ENCODE results near the gene TASP1. TPM values are rescaled to one million over a fixed set of nuclear protein-coding genes. Genes with fewer than 3 reads are reported as not detected.

The TASP1 gene
- total RNA-seq, 4 donors from 2014 or later, result 3.0 to 18.1 (median 12.9) TPM

GRCh38 chr20:13580707-13581106, 58.0 kb downstream of the TASP1 start:
- no peak overlapping the region for H3K4me3 ChIP-seq
- H3K9me3 ChIP-seq, result no peaks in the 10 kb centered on the region
- WGBS, 2 donors (ENCODE audit: low coverage in 1 of 2), result 95 to 99% methylated on average over 5 of the region's 5 CpGs
- no peak for DNase-seq
- peaks cover 0 to 15% (median 6%) of the 10 kb centered on the region in 4 donors for H3K36me3 ChIP-seq
- intact Hi-C loops (cut with DNase I; ENCODE audit: low total_unique reads) (no loop called here), in situ Hi-C loops (cut with MboI; ENCODE audit: low pct_ligation_motif_present in 1 of 4, low pct_unique_long_range_greater_than_20kb in 1 of 4, low sequenced_read_pairs in 3 of 4) (no loop called here)
- H3K27me3 ChIP-seq, result no peaks in the 10 kb centered on the region
- no peak overlapping the region for H3K27ac ChIP-seq
- TF ChIP-seq POLR2AphosphoS5 (IDR thresholded peaks at IDR 0.05), result no peak
- no peak for TF ChIP-seq POLR2A (IDR thresholded peaks at IDR 0.05)
- TF ChIP-seq CTCF (IDR thresholded peaks at IDR 0.05), result no peak
- no peak for TF ChIP-seq EP300 (IDR thresholded peaks at IDR 0.05; ENCODE audit: low read depth)
- H3K4me1 ChIP-seq, result no peaks in the 10 kb centered on the region

GRCh38 chr20:13574071-13574470, 64.7 kb downstream of the TASP1 start:
- Histone ChIP-seq H3K27ac (no peak overlapping the region), H3K4me3 (no peak overlapping the region), H3K27me3 (no peaks in the 10 kb centered on the region), H3K36me3 (peaks cover 0 to 1% (median 0%) of the 10 kb centered on the region in 4 donors), H3K4me1 (no peaks in the 10 kb centered on the region), H3K9me3 (no peaks in the 10 kb centered on the region)
- intact Hi-C loops (cut with DNase I; ENCODE audit: low total_unique reads), result no loop called here
- DNase-seq, result no peak
- in situ Hi-C loops (cut with MboI; ENCODE audit: low pct_ligation_motif_present in 1 of 4, low pct_unique_long_range_greater_than_20kb in 1 of 4, low sequenced_read_pairs in 3 of 4), result loop anchor here in 1 of 4 donors (25.0 kb wide), 1 partner anchor 462 kb away; no protein-coding TSS in a partner anchor
- TF ChIP-seq CTCF (IDR thresholded peaks at IDR 0.05) (no peak), POLR2A (IDR thresholded peaks at IDR 0.05) (no peak), EP300 (IDR thresholded peaks at IDR 0.05; ENCODE audit: low read depth) (no peak)
- 81 to 95% methylated on average over 2 of the region's 2 CpGs for WGBS, 2 donors (ENCODE audit: low coverage in 1 of 2)

GRCh38 chr20:13571662-13572061, 67.1 kb downstream of the TASP1 start:
- H3K4me3 ChIP-seq, result no peak overlapping the region
- in situ Hi-C loops (cut with MboI; ENCODE audit: low pct_ligation_motif_present in 1 of 4, low pct_unique_long_range_greater_than_20kb in 1 of 4, low sequenced_read_pairs in 3 of 4), result loop anchor here in 1 of 4 donors (25.0 kb wide), 1 partner anchor 459 kb away; no protein-coding TSS in a partner anchor

GRCh38 chr20:13567663-13568062, 71.1 kb downstream of the TASP1 start:
- 75 to 85% methylated on average over 3 of the region's 3 CpGs for WGBS, 2 donors (ENCODE audit: low coverage in 1 of 2)
- in situ Hi-C loops (cut with MboI; ENCODE audit: low pct_ligation_motif_present in 1 of 4, low pct_unique_long_range_greater_than_20kb in 1 of 4, low sequenced_read_pairs in 3 of 4) (loop anchor here in 1 of 4 donors (25.0 kb wide), 1 partner anchor 455 kb away; no protein-coding TSS in a partner anchor), intact Hi-C loops (cut with DNase I; ENCODE audit: low total_unique reads) (no loop called here)
- Histone ChIP-seq H3K27ac (no peak overlapping the region), H3K27me3 (no peaks in the 10 kb centered on the region), H3K9me3 (no peaks in the 10 kb centered on the region), H3K4me1 (no peaks in the 10 kb centered on the region), H3K36me3 (no peaks in the 10 kb centered on the region), H3K4me3 (no peak overlapping the region)
- no peak for TF ChIP-seq EP300 (IDR thresholded peaks at IDR 0.05; ENCODE audit: low read depth)
- no peak for TF ChIP-seq POLR2AphosphoS5 (IDR thresholded peaks at IDR 0.05)
- TF ChIP-seq CTCF (IDR thresholded peaks at IDR 0.05), result no peak
- TF ChIP-seq POLR2A (IDR thresholded peaks at IDR 0.05), result no peak
- DNase-seq, result no peak

More at GRCh38 chr20:13571662-13572061, 67.1 kb downstream of the TASP1 start:
- intact Hi-C loops (cut with DNase I; ENCODE audit: low total_unique reads), result no loop called here
- WGBS, 2 donors (ENCODE audit: low coverage in 1 of 2), result 93% methylated on average over 2 of the region's 2 CpGs; no CpG with 5 or more reads in 1 of the 2 donors
- Histone ChIP-seq H3K9me3 (no peaks in the 10 kb centered on the region), H3K4me1 (no peaks in the 10 kb centered on the region), H3K27me3 (no peaks in the 10 kb centered on the region), H3K36me3 (no peaks in the 10 kb centered on the region), H3K27ac (no peak overlapping the region)
- no peak for TF ChIP-seq POLR2A (IDR thresholded peaks at IDR 0.05)
- TF ChIP-seq POLR2AphosphoS5 (IDR thresholded peaks at IDR 0.05), result no peak
- no peak for TF ChIP-seq EP300 (IDR thresholded peaks at IDR 0.05; ENCODE audit: low read depth)
- TF ChIP-seq CTCF (IDR thresholded peaks at IDR 0.05), result no peak
- DNase-seq, result no peak

Measured in transverse colon (tissue), 4 donors.